ENCODE measurements around the gene ABI1. TPM values are rescaled to one million over a fixed set of nuclear protein-coding genes. Genes with fewer than 3 reads are reported as not detected.

The ABI1 gene
- total and polyA plus RNA-seq, 9 of the 15 experiments (the other 6 are each of a cell fraction or from before 2014, with no cell fraction given): 22.1 to 52.3 (median 39.0) TPM

DNA sequence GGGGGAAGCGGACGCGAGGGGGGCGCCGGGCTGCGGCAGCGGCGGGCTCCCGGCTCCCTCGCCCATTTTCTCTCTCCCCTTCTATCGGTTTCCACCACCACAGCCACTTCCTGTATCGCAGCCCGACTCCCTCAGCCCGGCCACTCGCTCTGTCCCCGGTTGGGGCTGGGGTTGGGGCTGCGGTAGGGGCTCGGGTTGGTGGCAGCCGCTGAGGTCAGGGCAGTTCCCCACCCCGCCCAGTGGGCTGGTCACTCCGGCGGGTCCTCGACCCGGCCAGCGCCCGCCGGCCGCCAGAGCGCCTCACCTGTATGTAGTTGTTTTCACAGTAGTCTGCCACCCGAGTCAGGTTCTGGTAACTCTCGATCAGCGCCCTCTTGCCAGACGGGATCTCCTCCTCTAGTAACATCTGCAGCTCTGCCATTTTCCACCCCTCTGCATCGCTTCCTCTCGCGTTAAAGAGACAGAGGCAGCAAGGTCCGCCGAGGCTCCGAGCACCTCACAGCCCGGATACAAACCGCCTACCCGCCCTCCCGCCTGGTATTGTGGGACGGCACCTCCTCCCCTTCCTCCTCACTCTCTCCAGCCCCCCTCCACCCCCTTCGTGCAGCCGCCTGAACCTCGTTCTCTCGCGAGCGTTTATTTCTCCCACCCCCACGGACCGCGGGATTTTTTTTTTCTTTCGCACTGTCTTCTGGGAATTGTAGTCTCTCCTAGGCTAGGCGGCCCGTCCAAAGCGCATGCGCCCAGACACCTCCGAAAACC, at the start of gene ABI1 (continued):
- TF ChIP-seq, protein P1, sequence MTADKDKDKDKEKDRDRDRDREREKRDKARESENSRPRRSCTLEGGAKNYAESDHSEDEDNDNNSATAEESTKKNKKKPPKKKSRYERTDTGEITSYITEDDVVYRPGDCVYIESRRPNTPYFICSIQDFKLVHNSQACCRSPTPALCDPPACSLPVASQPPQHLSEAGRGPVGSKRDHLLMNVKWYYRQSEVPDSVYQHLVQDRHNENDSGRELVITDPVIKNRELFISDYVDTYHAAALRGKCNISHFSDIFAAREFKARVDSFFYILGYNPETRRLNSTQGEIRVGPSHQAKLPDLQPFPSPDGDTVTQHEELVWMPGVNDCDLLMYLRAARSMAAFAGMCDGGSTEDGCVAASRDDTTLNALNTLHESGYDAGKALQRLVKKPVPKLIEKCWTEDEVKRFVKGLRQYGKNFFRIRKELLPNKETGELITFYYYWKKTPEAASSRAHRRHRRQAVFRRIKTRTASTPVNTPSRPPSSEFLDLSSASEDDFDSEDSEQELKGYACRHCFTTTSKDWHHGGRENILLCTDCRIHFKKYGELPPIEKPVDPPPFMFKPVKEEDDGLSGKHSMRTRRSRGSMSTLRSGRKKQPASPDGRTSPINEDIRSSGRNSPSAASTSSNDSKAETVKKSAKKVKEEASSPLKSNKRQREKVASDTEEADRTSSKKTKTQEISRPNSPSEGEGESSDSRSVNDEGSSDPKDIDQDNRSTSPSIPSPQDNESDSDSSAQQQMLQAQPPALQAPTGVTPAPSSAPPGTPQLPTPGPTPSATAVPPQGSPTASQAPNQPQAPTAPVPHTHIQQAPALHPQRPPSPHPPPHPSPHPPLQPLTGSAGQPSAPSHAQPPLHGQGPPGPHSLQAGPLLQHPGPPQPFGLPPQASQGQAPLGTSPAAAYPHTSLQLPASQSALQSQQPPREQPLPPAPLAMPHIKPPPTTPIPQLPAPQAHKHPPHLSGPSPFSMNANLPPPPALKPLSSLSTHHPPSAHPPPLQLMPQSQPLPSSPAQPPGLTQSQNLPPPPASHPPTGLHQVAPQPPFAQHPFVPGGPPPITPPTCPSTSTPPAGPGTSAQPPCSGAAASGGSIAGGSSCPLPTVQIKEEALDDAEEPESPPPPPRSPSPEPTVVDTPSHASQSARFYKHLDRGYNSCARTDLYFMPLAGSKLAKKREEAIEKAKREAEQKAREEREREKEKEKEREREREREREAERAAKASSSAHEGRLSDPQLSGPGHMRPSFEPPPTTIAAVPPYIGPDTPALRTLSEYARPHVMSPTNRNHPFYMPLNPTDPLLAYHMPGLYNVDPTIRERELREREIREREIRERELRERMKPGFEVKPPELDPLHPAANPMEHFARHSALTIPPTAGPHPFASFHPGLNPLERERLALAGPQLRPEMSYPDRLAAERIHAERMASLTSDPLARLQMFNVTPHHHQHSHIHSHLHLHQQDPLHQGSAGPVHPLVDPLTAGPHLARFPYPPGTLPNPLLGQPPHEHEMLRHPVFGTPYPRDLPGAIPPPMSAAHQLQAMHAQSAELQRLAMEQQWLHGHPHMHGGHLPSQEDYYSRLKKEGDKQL (CRISPR knock-in tag; IDR thresholded peaks at IDR 0.05; ENCODE audit: borderline replicate concordance): no peak
- no peak for TF ChIP-seq ZNF23 (CRISPR knock-in tag; IDR thresholded peaks at IDR 0.05)
- TF ChIP-seq U2AF1 (optimal IDR thresholded peaks at IDR 0.05; ENCODE audit: low read depth, low read length): no peak
- no peak for TF ChIP-seq SRSF9 (IDR thresholded peaks at IDR 0.05; ENCODE audit: borderline replicate concordance, low read depth, low read length)
- no peak for TF ChIP-seq SLC30A9 (CRISPR knock-in tag; IDR thresholded peaks at IDR 0.05)
- TF ChIP-seq CCAR2 (IDR thresholded peaks at IDR 0.05; ENCODE audit: low read depth, low read length): no peak
- TF ChIP-seq WHSC1 (IDR thresholded peaks at IDR 0.05; ENCODE audit: low read length): no peak
- peak; percentile 53 for TF ChIP-seq ZFX (CRISPR knock-in tag; IDR thresholded peaks at IDR 0.05)
- TF ChIP-seq HOXB6 (CRISPR knock-in tag; IDR thresholded peaks at IDR 0.05; ENCODE audit: borderline replicate concordance): no peak
- TF ChIP-seq RCOR1 (IDR thresholded peaks at IDR 0.05; ENCODE audit: borderline replicate concordance in 1 of 2, low read depth in 2 of 2, low read length in 2 of 2): peak in 1 of 2 experiments; percentile 49; a peak in 1 of 4 replicates
- TF ChIP-seq NONO (IDR thresholded peaks at IDR 0.05; ENCODE audit: low read depth in 2 of 2, low read length in 1 of 2): no peak
- no peak for TF ChIP-seq ZNF316 (IDR thresholded peaks at IDR 0.05)
- TF ChIP-seq TAF15 (IDR thresholded peaks at IDR 0.05; ENCODE audit: low read depth, low read length): no peak
- TF ChIP-seq POLR2H (tag; IDR thresholded peaks at IDR 0.05; ENCODE audit: low read depth): peak; percentile 80
- TF ChIP-seq ZNF184 (CRISPR knock-in tag; IDR thresholded peaks at IDR 0.05): no peak
- TF ChIP-seq, protein P2, sequence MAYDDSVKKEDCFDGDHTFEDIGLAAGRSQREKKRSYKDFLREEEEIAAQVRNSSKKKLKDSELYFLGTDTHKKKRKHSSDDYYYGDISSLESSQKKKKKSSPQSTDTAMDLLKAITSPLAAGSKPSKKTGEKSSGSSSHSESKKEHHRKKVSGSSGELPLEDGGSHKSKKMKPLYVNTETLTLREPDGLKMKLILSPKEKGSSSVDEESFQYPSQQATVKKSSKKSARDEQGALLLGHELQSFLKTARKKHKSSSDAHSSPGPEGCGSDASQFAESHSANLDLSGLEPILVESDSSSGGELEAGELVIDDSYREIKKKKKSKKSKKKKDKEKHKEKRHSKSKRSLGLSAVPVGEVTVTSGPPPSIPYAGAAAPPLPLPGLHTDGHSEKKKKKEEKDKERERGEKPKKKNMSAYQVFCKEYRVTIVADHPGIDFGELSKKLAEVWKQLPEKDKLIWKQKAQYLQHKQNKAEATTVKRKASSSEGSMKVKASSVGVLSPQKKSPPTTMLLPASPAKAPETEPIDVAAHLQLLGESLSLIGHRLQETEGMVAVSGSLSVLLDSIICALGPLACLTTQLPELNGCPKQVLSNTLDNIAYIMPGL (CRISPR knock-in tag; IDR thresholded peaks at IDR 0.05): peak; percentile 66; the same call in 1 of the 2 replicates
- TF ChIP-seq ZNF41 (CRISPR knock-in tag; conservative IDR thresholded peaks at IDR 0.05): no peak
- no peak for TF ChIP-seq ZC3H8 (IDR thresholded peaks at IDR 0.05)
- TF ChIP-seq ZNF717 (CRISPR knock-in tag; IDR thresholded peaks at IDR 0.05): no peak
- no peak for TF ChIP-seq ZNF780A (CRISPR knock-in tag; IDR thresholded peaks at IDR 0.05)
- TF ChIP-seq ZZZ3 (IDR thresholded peaks at IDR 0.05): no peak
- TF ChIP-seq, protein P3, sequence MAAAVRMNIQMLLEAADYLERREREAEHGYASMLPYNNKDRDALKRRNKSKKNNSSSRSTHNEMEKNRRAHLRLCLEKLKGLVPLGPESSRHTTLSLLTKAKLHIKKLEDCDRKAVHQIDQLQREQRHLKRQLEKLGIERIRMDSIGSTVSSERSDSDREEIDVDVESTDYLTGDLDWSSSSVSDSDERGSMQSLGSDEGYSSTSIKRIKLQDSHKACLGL (CRISPR knock-in tag; IDR thresholded peaks at IDR 0.05; ENCODE audit: borderline replicate concordance, poor library complexity, severe bottlenecking): no peak
